HL-60 (cell line): ENCODE measurements around the gene DNAAF3.
"Not testable (repeated sequence)": the region's sequence is repeated elsewhere in the genome, so short reads cannot be mapped to it uniquely, and the experiment has no call there.

Source experiments
- CTCF ChIP-seq: IDR thresholded peaks from one replicate; pipeline ENCODE4 v1.5.1; 2011; ENCODE audit warnings: low read length, control low read depth, inconsistent platforms; ENCODE audit not compliant: insufficient read depth
- POLR2AphosphoS5 ChIP-seq: IDR thresholded peaks from 2 replicates; pipeline ENCODE4 v1.6.1; 2012; ENCODE audit warnings: low read depth

- TF ChIP-seq CTCF, POLR2AphosphoS5: not testable (repeated sequence)
Measured at GRCh38 chr19:55155784-55156183, 10.6 kb downstream of the DNAAF3 start.
